Keratinocyte (primary cell): ENCODE data around the gene CPAMD8.

Source experiments
- CTCF ChIP-seq, 3 experiments: IDR thresholded peaks in 1 of 3; conservative IDR thresholded peaks in 1 of 3; optimal IDR thresholded peaks in 1 of 3; 2 replicates in 2 of 3; 3 replicates in 1 of 3; pipeline versions ENCODE3 to v1.5.1; 2011; ENCODE audit warnings: low read length in 3 of 3, mild to moderate bottlenecking in 3 of 3, moderate library complexity in 2 of 3, control low read depth in 1 of 3, inconsistent platforms in 1 of 3; ENCODE audit not compliant: insufficient read depth in 2 of 3; ENCODE audit errors: extremely low read depth in 1 of 3
- EZH2 ChIP-seq: IDR thresholded peaks from one replicate; pipeline ENCODE4 v1.6.1; 2012; ENCODE audit warnings: inconsistent platforms, mild to moderate bottlenecking, low read length, moderate library complexity

GRCh38 chr19:16861011-16861410 lies 165.6 kb downstream of the CPAMD8 start:
- no peak for TF ChIP-seq EZH2
- no peak for TF ChIP-seq CTCF (optimal IDR thresholded peaks at IDR 0.05 in 1 of 3, IDR thresholded peaks at IDR 0.05 in 1 of 3, conservative IDR thresholded peaks at IDR 0.05 in 1 of 3; ENCODE audit: extremely low read depth in 1 of 3, insufficient read depth in 2 of 3, low read length in 3 of 3)
